CD4-positive, CD25-positive, alpha-beta regulatory T cell (primary cell): ENCODE measurements around the gene MARCHF5. TPM values are rescaled to one million over a fixed set of nuclear protein-coding genes. Genes with fewer than 3 reads are reported as not detected.
"Not testable (repeated sequence)": the region's sequence is repeated elsewhere in the genome, so short reads cannot be mapped to it uniquely, and the experiment has no call there.

ENCODE experiments used
- ATAC-seq, 2 donors: fragments of 150-1000 bp; cut with Tn5 transposase; one replicate each; pipeline ENCODE4 v1.10.0; 2021; ENCODE audit warnings: low read depth in 2 of 2, moderate number of reproducible peaks in 2 of 2, moderate library complexity in 1 of 2
- DNase-seq, 3 donors: peaks; one replicate each; pipeline versions ENCODE4 v3.0.0 to v3.0.0-alpha.2; 2012 to 2022; ENCODE audit warnings: mixed read lengths in 1 of 3
- H3K27ac ChIP-seq: one replicate; pipeline ENCODE4 v1.7.0; 2013; ENCODE audit warnings: mild to moderate bottlenecking, low read length; ENCODE audit not compliant: insufficient read depth, poor library complexity, severe bottlenecking
- H3K27me3 ChIP-seq: one replicate; pipeline ENCODE4 v1.7.0; 2013; ENCODE audit warnings: low read length; ENCODE audit not compliant: control insufficient read depth, insufficient read depth
- H3K36me3 ChIP-seq: one replicate; pipeline ENCODE4 v1.7.0; 2013; ENCODE audit warnings: mild to moderate bottlenecking, low read length, moderate library complexity; ENCODE audit not compliant: control insufficient read depth, insufficient read depth
- H3K4me1 ChIP-seq: 2 replicates; pipeline ENCODE4 v1.7.0; 2013; ENCODE audit warnings: mild to moderate bottlenecking, low read length; ENCODE audit not compliant: insufficient read depth, control insufficient read depth, poor library complexity, severe bottlenecking
- H3K4me3 ChIP-seq: one replicate; pipeline ENCODE4 v1.7.0; 2013; ENCODE audit warnings: low read depth, mild to moderate bottlenecking, low read length, moderate library complexity
- H3K9me3 ChIP-seq, 2 experiments: 1 replicate in 1 of 2; 2 replicates in 1 of 2; pipeline ENCODE4 v1.7.0; 2013; ENCODE audit warnings: low read length in 2 of 2, mild to moderate bottlenecking in 1 of 2, moderate library complexity in 1 of 2; ENCODE audit not compliant: control insufficient read depth in 2 of 2
- H3K27ac Mint-ChIP-seq, 3 donors: one replicate each; pipeline ENCODE4 v1.8.0; 2020 to 2022; ENCODE audit warnings: mild to moderate bottlenecking in 3 of 3, mixed read lengths in 3 of 3, moderate library complexity in 2 of 3
- H3K27me3 Mint-ChIP-seq: one replicate; pipeline ENCODE4 v1.8.0; 2022; ENCODE audit warnings: mild to moderate bottlenecking, mixed read lengths
- H3K36me3 Mint-ChIP-seq: one replicate; pipeline ENCODE4 v1.8.0; 2020; ENCODE audit warnings: mixed read lengths
- H3K4me1 Mint-ChIP-seq, 4 donors: one replicate each; pipeline ENCODE4 v1.8.0; 2020 to 2022; ENCODE audit warnings: mixed read lengths in 4 of 4, mild to moderate bottlenecking in 1 of 4
- H3K4me3 Mint-ChIP-seq, 4 donors: one replicate each; pipeline ENCODE4 v1.8.0; 2020 to 2022; ENCODE audit warnings: mild to moderate bottlenecking in 4 of 4, mixed read lengths in 4 of 4, moderate library complexity in 3 of 4
- H3K9me3 Mint-ChIP-seq, 7 donors: one replicate each; pipeline ENCODE4 v1.8.0; 2020 to 2022; ENCODE audit warnings: mixed read lengths in 7 of 7, mild to moderate bottlenecking in 3 of 7, moderate library complexity in 2 of 7
- polyA plus RNA-seq, 4 donors: library from polyadenylated mRNA; unstranded; fragments of 300-500 nt; fragmentation: Illumina TruSeq; gene quantifications; one replicate each; pipeline ENCODE4 v1.2.3, GENCODE V29; 2021
- total RNA-seq: library from RNA; stranded (reverse); gene quantifications from one replicate; pipeline ENCODE4 v1.2.3, GENCODE V29; 2022

The MARCHF5 gene
- total and polyA plus RNA-seq, 5 donors from 2014 or later, result 21.8 to 36.6 (median 27.2) TPM

DNA sequence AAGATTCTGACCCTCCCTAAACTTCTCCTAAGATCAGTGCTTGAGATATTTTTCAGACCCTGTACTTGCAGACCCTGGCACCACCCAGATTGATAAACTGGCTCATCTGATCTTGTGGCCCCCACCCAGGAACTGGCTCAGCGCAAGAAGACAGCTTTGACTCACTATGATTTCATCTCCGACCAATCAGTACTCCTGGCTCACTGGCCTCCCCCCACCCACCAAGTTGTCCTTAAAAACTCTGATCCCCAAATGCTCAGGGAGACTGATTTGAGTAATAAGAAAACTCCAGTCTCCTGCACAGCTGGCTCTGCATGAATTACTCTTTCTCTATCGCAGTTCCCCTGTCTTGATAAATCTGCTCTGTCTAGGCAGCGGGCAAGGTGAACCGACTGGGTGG lies 111.3 kb downstream of the MARCHF5 start:
- peaks cover 16% of the 10 kb centered on the region for H3K27me3 Mint-ChIP-seq
- not testable (repeated sequence) for H3K4me1 Mint-ChIP-seq

More for the DNA sequence above, 111.3 kb downstream of the MARCHF5 start:
- H3K36me3 ChIP-seq, H3K4me3 ChIP-seq, H3K36me3 Mint-ChIP-seq, ATAC-seq, H3K9me3 Mint-ChIP-seq, H3K4me3 Mint-ChIP-seq, H3K27me3 ChIP-seq, DNase-seq, H3K27ac Mint-ChIP-seq, H3K4me1 ChIP-seq, H3K9me3 ChIP-seq, H3K27ac ChIP-seq: not testable (repeated sequence)

Other genes with a start within 250 kb of the MARCHF5 start
- gene CPEB3, start 89 bp upstream of the MARCHF5 start, total RNA-seq, result 4.4 TPM
- gene CPEB3, start 89 bp upstream of the MARCHF5 start, polyA plus RNA-seq, result 1 to 10 TPM in 1 of 4 donors, under 1 TPM in 3; 0.47 to 2.2 (median 0.93) TPM